Frontal cortex (tissue), 4 donors: ENCODE data around the gene RPTOR. TPM values are rescaled to one million over a fixed set of nuclear protein-coding genes. Genes with fewer than 3 reads are reported as not detected.

Experiments
- DNase-seq, 2 donors: peaks; one replicate each; pipeline ENCODE4 v3.0.0; 2012; ENCODE audit warnings: low spot score in 2 of 2
- FAIRE-seq: peaks from 2 replicates; lab custom pipeline; 2012; peaks lifted over from hg19 to GRCh38; lab: Jason Lieb, UNC
- total RNA-seq: library from RNA; depleted of rRNA; stranded (reverse); fragments of >200 nt; gene quantifications from one replicate; pipeline ENCODE4 v1.2.3, GENCODE V29; 2014
- donor health status: control.
- donor health status: control.
- donor health status: control.

The RPTOR gene
- total RNA-seq, 1 donor from 2014 or later, result 12.2 TPM

DNA sequence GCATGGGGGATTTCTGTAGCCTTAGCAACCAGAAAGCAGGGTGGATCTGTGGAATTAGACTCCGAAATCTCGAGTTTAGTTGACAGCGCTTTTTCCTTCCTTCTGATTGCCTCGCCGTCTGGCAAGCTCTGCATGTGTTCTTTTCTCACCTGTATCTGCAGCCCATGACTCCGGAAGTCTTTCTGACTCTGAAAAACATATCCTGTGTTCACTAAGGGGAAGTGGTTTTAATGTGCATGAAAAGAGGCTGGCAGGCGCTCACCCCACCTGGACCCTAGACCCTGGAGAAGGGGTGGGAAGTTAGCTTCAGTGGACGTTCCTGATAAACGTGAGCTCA, 158.5 kb downstream of the RPTOR start:
- DNase-seq (no peak), FAIRE-seq (no peak)

DNA sequence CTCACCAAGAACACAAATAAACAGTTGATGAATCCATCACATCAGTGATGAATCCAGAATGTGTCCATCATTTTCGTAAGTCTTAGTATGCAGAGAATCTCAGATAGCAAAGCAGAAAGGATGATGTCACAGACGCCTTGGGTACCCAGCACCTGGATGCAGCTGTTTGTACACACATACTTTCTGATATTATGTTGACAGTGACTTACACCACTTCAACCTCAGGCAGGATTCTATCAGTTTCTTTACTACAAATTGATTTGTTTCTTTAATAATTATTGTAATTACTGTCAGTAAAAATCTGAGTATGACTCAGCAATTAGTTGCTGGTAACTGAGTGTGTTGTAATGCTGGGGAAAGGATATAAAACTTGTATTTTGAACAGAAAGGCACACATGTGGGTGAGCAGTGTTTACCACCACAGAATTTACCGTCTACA, 159.8 kb downstream of the RPTOR start:
- no peak for FAIRE-seq
- no peak for DNase-seq

DNA sequence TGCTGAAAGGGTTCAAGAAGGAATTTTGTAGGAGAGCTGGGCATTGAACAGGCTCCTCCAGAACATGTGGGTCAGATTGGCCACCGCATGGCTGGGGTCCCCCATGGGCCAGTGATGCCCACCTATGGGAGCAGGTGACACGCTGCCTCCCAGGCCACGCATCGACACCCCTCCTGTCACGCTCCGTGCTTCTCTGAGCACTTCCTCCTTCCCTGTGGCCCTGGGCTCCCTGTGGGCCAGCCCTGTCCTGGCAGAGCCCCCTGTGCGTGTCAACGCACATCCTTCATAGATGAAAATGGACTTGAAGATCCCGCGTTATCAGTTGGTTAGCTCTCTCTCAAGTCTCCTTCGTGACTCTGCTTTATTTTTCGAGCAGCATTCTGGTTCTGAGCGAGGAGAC, 160.3 kb downstream of the RPTOR start:
- FAIRE-seq, result no peak
- no peak for DNase-seq

DNA sequence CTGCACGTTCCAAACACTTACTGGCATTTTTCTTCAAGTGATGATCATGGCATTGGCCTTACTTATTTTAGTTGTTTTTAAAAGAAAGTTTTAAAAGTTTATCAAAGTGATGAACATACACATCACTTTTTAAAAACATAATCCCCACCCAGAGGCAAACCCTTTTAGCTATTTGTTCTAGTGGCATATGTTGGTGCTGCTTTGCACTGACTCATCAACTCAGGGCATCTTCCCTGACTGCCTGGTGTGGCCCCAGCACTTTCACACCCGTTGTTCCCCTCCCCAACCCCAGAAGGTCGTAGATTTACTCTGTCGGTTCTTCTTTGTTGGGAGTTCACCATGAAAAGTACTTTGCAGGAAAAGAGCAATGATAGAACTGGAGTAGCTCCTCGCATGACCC, 161.3 kb downstream of the RPTOR start:
- DNase-seq (no peak), FAIRE-seq (no peak)

DNA sequence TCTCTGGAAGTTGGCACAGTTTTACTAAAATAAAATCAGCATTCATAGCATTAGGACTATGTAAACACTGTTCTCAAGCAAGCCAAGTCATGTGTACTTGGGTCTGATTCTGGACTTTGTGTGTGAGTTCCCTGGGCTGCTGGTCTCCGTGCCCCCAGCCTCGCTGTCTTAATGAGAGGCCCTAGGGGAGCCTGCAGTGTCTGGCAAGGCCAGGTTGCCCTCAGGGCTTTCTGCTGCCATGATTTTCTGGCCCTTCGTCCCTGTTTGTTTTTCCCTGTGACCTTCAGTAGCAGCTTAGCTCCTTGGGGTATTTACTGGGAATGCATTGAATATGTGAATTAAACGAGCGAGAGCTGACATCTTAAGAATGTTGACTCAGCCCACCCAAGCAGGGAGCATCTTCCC, 161.8 kb downstream of the RPTOR start:
- DNase-seq (no peak), FAIRE-seq (no peak)

DNA sequence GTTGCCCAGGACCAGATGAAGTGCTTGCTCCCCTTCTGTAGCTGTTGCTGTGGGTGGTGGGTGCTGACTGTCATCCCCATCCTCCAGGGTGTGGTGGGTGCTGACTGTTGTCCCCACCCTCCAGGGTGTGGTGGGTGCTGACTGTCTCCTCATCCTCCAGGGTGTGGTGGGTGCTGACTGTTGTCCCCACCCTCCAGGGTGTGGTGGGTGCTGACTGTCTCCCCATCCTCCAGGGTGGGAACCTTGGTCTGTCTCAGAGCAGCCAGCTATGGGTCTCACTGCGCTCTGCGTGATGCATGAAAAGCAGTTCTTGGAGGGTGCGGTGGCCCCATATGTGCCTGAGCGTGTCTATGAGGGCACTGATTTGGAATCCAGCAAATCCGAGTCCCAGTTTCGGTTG, 163.8 kb downstream of the RPTOR start:
- no peak for DNase-seq
- no peak for FAIRE-seq

DNA sequence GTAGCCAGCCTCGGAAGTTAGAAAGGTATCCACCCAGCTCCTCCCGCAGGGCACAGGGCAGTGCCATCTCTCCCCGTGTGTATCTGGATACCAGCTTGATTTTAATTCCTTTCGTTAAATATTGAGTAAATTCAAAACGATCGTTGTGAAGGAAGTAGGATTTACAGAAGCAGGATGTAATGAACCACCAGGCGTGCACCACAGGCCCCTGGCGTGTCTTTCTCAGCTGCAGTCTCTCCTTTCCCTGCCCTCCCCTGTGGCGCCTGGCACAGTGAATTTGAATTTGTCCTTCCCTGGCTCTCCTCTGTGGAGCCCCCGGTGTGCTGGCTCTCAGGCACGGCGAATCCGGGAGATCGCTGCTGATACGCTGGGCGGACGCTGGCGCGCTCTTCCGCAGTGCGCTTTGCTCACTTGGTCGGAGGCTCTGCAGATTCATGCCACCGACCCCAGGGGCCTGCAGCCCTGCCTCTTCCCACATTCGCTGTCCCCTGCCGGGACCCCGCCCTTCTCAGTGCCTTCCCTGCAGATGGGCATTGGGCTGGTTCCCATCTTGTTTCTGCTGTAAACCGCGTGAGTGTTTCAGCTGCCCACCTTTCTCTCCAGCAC, 164.6 kb downstream of the RPTOR start:
- DNase-seq, result no peak
- FAIRE-seq, result no peak

DNA sequence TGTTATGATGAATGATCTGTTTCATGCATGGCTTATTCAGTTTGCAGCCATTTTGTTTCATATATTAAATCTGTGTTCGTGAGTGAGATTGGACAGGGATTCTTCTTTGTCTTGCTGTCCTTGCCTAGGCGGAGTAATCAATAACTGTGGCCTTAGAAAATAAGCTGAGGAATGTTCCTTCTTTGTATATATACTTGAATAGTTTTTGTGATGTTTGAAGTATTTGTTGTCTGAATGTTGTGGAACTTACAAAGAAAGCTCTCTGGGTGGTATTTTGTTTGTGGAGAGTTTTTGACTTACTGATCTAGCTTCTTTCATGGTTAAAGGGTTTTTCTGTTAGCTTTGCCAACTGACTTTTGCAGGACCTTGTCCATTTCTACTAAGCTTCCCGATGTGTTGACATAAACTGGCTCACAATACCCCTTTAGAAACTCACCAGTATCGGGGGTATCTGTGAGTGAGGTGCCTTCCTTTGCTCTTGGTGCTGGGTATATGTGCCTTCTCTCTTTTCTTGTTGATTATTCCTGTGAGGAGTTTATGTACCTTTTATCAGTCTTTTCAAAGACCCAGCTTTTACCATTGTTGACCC, 166.2 kb downstream of the RPTOR start:
- FAIRE-seq, result no peak
- no peak for DNase-seq

DNA sequence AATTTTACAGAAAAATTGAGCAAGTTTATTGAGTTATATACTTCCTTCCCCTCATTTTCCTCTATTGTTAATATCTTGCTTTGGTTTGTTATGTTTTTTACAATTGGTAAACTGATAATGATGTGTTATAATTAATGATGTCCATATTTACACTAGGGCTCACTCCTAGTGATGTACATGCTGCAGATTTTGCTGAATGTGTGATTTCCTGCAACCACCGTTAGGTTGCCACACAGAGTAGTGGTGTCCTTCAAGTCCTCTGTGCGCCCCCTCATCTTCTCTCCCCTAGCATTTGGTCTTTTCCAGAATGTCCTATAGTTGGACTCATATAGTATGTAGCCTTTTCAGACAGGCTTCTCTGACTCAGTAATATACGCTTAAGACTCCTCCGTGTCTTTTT, 167.5 kb downstream of the RPTOR start:
- FAIRE-seq, result no peak
- DNase-seq, result no peak

DNA sequence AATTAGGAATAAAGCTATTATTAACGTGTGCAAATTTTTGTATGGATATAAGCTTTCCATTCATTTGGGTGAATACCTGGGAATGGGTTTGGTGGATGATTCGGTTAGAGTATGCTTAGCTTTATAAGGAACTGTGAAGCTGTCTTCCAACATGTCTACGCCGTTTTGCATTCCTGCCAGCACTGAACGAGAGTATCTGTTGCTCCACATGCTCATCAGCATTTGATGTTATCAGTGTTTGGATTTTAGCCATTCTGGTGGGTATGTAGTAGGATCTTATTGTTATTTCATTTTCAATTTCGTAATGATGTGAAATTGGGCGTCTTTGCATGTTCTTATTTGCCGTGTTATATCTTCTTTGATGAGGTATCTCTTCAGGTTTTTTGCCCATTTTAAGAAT, 168.0 kb downstream of the RPTOR start:
- no peak for FAIRE-seq
- no peak for DNase-seq

DNA sequence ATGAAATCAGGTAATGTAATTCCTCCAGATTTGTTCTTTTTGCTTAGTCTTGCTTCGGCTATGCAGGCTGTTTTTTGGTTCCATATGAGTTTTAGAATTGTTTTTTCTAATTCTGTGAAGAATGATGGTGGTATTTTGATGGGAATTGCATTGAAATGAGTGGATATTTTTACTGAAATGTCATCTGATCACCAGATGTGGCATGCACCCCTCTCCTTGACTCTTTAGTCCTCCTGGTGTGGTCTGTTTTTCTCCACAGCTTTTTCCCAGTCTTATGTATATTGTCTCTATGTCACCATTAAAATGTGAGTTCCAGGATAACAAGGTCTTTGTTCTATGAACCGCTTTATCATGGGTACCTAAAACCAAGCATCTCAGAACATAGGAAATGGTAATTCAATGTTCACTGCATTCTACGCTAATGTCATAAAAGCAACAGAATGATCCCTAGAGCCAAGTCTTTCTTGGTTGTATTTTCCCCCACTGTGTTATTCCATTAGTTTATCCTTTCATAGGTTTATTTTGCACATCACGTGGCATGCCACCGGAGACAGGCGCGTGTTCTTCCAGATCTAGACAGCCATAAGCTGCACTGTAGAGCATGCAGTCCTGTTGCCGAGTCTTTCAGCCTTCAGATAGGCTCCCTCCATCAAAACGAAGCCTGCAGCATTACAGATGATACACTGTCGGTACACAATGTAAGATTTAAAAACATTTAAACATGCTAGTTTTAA, 172.5 kb downstream of the RPTOR start:
- no peak for FAIRE-seq
- no peak for DNase-seq

DNA sequence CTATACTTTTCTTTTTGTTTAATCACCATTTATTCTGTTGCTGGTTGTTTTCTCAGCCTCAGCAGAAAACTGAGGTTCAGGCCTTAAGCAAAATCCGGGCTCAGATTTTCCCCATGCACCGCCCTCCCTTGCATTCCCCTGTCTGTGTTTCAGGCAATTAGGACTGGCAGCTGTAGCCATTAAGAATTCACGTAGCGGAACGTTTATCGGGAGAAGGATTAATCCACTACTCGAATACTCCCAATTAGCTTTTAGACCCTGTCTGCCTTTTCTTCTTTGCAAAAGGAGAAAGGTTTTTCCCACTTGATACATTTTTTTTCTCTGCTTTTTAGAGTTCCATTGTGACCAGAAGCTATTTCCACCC, 173.1 kb downstream of the RPTOR start:
- DNase-seq (no peak), FAIRE-seq (no peak)

DNA sequence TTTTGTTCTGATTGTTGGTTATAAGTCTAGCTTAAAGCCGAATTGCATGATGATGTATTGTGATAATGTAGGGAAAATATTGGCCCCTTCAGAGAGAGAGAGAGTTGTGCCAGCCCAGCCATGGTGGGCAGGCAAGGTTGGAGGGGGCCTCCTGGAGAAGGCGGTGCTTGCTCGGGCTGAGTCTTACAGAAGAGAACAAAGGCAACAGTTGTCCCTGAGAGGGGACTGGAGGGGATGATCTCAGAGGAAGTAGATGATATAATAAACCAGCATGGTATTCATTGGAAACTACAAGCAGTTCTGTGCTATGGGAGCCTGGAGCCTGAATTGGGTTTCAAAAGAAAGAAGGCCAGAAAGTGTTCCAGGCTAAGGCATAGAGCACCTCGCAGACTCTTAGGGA, 173.8 kb downstream of the RPTOR start:
- no peak for DNase-seq
- no peak for FAIRE-seq

DNA sequence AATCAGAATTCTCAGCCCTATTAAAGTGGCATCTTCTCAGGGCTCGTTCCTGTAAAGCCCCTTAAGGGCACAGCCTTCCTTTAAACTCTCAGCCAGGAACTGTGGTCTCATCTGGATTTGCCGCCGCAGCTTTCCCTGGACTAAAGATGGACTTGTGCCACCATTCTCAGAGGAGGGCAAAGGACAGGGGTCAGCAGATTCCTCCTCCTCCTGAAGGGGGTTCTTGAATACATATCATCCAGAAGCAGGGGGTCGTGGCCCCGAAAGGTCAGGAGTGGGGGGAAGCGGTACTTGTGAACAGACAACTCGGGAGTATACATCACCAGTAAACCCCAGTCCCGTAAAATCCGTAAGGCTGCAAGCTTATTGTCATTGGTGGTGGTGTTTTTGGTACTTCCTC, 174.8 kb downstream of the RPTOR start:
- FAIRE-seq, result no peak
- no peak for DNase-seq

DNA sequence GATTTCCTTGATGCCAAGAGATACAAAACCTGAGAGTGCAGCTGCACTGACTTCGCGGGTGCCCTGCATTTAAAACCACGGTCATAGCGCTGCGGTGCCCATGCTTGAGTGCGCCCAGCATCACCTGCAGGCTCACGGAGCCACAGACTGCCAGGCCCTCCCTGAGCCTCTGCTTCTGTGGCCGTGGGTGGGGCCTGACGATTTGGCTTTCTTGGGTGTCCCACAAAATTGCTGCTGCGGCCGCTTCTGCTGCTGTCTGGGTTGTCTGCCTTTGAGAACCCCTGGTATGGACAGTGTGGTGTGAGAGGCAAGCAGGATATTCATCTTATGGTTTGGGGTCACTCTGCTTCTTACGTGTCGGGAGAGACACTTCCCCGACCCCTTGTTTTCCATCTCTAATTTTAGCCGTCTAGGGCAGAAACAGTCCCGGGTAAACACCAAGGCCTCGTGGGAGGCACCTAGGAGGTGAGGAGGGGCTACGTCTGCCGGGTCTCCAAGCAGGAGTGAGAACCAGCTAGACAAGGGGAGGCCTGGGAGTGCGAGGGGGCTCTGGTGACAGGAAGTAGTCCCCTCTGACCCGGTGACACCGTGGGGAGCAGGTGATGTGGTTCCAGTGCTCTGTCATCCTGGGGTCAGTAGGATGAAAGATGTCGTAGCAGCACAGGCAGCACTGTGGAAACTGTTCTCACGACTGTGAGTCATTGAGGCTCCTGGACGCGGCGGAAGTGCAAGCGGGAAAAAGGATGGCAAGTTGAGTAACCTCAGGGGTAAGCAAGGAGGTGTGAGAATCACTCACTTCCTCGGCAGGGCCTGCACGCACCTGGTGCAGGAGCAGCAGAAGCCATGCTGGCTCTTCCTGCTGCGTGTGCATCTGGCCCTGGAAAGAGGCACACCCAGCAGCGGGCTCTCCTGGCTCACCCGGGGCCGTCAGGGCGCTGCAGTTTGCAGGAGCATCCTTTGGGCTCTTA, 176.3 kb downstream of the RPTOR start:
- DNase-seq (no peak), FAIRE-seq (no peak)

DNA sequence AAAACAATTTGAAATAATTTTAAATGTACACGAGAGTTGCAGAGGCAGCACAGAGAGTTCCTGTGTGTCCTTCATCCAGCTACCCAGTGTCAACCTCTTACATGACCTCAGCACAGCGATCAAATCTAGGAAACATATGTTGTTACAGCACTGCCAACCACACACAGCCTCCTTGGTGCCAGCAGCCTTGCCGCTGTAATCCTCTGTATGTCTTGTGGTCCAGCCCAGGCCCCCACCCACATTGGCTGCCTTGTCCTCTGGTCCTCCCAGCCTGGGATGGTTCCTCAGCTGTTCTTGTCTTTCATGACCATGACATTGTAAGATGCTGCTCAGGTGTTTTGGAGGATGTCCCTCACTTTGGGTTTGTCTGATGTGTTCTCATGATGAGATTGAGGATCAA, 178.0 kb downstream of the RPTOR start:
- no peak for FAIRE-seq
- DNase-seq, result no peak

DNA sequence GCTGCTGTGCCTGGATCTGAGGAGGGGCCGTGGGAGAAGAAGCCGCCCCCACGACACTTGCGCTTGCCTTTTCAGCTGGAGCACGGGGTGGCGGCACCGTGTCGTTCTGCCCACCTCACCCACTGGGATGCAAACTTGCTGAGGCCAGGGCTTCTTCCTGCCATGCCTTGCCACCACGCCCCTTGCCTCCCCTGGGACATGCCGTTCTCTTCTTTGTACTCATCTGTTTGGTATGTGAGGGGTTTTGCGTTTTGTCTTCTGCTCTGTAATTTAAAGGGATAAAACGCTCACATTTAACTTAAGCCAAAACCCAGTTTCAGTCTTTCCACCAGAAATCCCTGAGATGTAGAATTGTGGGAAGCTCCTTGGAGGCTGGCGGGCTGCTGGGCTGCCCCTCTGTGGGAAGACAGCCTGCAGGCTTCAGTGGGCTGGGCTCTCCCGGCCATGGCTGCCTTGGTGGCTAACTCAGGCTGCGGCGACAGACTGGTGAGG, 180.2 kb downstream of the RPTOR start:
- DNase-seq (no peak), FAIRE-seq (no peak)

DNA sequence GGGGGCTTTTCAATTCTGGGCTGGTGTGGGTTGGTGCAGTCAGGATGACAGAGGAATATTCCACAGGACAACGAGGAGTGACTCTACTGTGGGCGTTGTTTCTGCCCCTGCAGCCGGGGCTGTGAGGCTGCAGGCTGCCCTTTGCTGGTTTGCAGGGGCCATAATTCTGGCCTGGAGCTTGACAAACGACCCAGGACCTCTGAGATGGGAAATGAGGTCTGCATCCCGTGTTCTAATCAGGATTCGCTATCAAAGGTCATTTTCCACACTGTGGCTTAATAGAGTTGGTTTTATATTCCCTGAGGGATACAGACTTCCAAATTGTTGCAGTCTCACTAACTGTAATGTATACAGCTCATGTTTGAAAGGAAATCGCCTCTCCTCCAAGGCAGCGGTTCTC, 180.9 kb downstream of the RPTOR start:
- DNase-seq (no peak), FAIRE-seq (no peak)

DNA sequence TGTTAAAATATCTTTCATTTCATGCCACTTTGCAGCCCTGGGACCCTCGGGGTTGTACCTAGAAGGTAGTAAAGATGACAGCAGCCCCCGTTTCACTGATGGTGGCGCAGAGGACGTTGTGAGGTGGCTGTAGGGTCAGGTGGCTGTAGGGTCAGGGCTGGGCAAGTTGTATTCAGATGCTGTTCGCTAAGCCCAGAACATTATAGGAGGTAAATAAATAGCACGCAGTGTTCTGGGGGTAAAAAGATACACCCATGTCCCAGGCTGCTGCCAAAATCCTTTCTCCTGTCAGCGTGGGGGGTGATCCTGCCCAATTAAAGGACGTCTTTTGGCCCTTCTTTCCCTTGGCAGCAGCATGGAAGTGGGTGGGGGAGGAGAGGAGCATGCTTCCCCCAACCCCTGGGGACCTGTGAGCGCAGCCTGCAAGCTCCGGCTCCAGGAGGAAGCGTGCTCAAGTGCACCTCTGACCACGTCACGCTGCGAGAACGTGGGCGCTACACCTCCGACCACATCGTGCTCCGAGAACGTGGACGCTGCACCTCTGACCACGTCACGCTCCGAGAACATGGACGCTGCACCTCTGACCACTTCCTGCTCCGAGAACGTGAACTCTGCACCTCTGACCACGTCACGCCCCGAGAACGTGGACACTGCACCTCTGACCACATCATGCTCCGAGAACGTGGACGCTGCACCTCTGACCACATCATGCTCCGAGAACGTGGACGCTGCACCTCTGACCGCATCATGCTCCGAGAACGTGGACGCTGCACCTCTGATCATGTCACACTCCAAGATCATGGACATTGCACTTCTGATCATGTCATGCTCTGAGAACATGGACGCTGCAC, 182.1 kb downstream of the RPTOR start:
- DNase-seq, result no peak
- FAIRE-seq, result no peak

DNA sequence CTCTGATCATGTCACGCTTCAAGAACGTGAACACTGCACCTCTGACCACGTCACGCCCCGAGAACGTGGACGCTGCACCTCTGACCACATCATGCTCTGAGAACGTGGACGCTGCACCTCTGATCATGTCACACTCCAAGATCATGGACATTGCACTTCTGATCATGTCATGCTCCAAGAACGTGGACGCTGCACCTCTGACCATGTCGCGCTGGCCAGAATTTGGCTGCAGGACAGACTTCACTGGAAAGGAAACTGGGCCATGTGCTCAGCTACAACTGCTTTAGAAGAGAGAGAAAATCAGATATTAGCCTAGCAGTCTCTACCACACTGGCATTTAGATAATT, 182.7 kb downstream of the RPTOR start:
- FAIRE-seq (no peak), DNase-seq (no peak)
